ENCODE measurements around the gene ZDHHC24. TPM values are rescaled to one million over a fixed set of nuclear protein-coding genes. Genes with fewer than 3 reads are reported as not detected.
"Not testable (repeated sequence)": the region's sequence is repeated elsewhere in the genome, so short reads cannot be mapped to it uniquely, and the experiment has no call there.

ZDHHC24 gene
- polyA plus RNA-seq, 1 donor from 2014 or later: 15.9 TPM

DNA sequence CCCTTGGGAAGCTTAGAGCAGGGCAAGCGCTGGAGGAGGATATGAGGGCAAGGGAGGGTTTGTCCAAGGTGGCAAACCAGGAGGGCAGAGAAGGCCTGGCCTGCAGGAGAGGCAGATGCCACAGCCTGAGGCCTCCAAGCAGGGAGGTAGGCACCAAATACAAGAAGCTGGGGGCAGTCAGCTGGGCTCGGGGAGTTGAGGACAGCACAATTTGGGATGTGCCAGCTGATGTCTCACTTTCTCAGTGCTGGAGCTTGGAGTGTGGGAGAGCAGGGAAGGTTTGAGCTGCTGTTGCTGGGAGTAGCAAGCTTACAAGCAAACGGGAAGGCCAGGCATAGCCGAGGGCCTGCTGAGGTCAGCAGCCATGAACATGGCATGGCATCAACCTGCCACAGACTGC, 4.0 kb downstream of the ZDHHC24 start:
- Histone ChIP-seq H3K27me3 (ENCODE audit: insufficient read depth, low read depth, low read length) (no peaks in the 10 kb centered on the region), H3F3A (ENCODE audit: insufficient read depth, low read length, poor library complexity, severe bottlenecking) (no peaks in the 10 kb centered on the region), H3K9ac (ENCODE audit: low read length) (no peak overlapping the region), H3K36me3 (ENCODE audit: insufficient read depth, low read length) (no peaks in the 10 kb centered on the region), H3K9me3 (ENCODE audit: low read length) (no peaks in the 10 kb centered on the region), H3K27ac (ENCODE audit: low read length) (no peak overlapping the region), H2AFZ (ENCODE audit: low read depth, low read length) (no peak overlapping the region), H3K9me2 (ENCODE audit: insufficient read depth, low read length) (no peaks in the 10 kb centered on the region), H3K79me2 (replicated peaks; ENCODE audit: insufficient read depth, low read length) (no peaks in the 10 kb centered on the region), H3K4me2 (ENCODE audit: low read length) (no peak overlapping the region), H3K4me3 (ENCODE audit: low read length) (no peak overlapping the region), H4K20me1 (ENCODE audit: insufficient read depth) (no peaks in the 10 kb centered on the region)
- TF ChIP-seq TAF1 (IDR thresholded peaks at IDR 0.05; ENCODE audit: low read depth) (no peak), EZH2 (IDR thresholded peaks at IDR 0.05; ENCODE audit: borderline replicate concordance, insufficient read depth, low read length, poor library complexity, severe bottlenecking) (no peak), EP300 (conservative IDR thresholded peaks at IDR 0.05; ENCODE audit: poor library complexity, severe bottlenecking) (no peak), POLR2AphosphoS5 (IDR thresholded peaks at IDR 0.05) (no peak)
- TF ChIP-seq, protein P1, sequence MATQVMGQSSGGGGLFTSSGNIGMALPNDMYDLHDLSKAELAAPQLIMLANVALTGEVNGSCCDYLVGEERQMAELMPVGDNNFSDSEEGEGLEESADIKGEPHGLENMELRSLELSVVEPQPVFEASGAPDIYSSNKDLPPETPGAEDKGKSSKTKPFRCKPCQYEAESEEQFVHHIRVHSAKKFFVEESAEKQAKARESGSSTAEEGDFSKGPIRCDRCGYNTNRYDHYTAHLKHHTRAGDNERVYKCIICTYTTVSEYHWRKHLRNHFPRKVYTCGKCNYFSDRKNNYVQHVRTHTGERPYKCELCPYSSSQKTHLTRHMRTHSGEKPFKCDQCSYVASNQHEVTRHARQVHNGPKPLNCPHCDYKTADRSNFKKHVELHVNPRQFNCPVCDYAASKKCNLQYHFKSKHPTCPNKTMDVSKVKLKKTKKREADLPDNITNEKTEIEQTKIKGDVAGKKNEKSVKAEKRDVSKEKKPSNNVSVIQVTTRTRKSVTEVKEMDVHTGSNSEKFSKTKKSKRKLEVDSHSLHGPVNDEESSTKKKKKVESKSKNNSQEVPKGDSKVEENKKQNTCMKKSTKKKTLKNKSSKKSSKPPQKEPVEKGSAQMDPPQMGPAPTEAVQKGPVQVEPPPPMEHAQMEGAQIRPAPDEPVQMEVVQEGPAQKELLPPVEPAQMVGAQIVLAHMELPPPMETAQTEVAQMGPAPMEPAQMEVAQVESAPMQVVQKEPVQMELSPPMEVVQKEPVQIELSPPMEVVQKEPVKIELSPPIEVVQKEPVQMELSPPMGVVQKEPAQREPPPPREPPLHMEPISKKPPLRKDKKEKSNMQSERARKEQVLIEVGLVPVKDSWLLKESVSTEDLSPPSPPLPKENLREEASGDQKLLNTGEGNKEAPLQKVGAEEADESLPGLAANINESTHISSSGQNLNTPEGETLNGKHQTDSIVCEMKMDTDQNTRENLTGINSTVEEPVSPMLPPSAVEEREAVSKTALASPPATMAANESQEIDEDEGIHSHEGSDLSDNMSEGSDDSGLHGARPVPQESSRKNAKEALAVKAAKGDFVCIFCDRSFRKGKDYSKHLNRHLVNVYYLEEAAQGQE (IDR thresholded peaks at IDR 0.05; ENCODE audit: borderline replicate concordance): no peak
- TF ChIP-seq, protein P2, sequence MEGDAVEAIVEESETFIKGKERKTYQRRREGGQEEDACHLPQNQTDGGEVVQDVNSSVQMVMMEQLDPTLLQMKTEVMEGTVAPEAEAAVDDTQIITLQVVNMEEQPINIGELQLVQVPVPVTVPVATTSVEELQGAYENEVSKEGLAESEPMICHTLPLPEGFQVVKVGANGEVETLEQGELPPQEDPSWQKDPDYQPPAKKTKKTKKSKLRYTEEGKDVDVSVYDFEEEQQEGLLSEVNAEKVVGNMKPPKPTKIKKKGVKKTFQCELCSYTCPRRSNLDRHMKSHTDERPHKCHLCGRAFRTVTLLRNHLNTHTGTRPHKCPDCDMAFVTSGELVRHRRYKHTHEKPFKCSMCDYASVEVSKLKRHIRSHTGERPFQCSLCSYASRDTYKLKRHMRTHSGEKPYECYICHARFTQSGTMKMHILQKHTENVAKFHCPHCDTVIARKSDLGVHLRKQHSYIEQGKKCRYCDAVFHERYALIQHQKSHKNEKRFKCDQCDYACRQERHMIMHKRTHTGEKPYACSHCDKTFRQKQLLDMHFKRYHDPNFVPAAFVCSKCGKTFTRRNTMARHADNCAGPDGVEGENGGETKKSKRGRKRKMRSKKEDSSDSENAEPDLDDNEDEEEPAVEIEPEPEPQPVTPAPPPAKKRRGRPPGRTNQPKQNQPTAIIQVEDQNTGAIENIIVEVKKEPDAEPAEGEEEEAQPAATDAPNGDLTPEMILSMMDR (IDR thresholded peaks at IDR 0.05; ENCODE audit: poor library complexity, severe bottlenecking): no peak

DNA sequence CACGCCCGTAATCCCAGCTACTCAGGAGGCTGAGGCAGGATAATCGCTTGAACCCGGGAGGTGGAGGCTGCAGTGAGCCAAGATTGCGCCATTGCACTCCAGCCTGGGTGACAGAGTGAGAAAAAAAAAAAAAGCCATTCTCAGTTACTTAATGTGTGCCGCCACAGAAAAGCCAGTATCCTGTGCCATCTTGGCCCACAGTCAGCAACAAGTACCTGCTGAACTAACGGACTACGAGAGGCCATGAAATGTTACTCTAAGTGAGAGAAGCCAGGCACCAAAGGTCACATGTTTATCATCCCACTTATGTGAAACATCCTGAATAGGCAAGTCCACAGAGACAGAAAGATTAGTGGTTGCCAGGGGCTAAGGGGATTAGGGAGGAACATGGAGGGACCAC, 5.2 kb downstream of the ZDHHC24 start:
- H3K27ac ChIP-seq (ENCODE audit: low read length); H3K79me2 ChIP-seq (replicated peaks; ENCODE audit: insufficient read depth, low read length); H3K4me2 ChIP-seq (ENCODE audit: low read length); H3K9me3 ChIP-seq (ENCODE audit: low read length); H4K20me1 ChIP-seq (ENCODE audit: insufficient read depth); H3K9me2 ChIP-seq (ENCODE audit: insufficient read depth, low read length); H3K27me3 ChIP-seq (ENCODE audit: insufficient read depth, low read depth, low read length); H3F3A ChIP-seq (ENCODE audit: insufficient read depth, low read length, poor library complexity, severe bottlenecking); H2AFZ ChIP-seq (ENCODE audit: low read depth, low read length); H3K4me3 ChIP-seq (ENCODE audit: low read length); H3K9ac ChIP-seq (ENCODE audit: low read length); H3K36me3 ChIP-seq (ENCODE audit: insufficient read depth, low read length): not testable (repeated sequence)

DNA sequence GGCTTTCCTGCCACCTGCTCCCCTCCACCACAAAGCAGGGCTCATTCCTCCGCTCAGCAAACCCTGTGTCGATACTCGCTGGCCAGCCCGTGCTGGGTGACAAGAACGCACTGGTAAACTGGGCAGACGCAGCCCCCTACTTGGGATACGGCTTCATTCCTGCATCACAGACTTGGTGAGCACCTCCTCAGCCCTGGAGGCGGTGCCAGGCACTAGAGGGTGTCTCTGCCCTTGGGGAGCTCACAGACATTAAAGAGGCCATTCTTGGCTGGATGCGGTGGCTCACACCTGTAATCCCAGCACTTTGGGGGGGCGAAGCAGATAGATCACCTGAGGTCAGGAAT, 6.0 kb downstream of the ZDHHC24 start:
- Histone ChIP-seq H3K4me2 (ENCODE audit: low read length) (no peak overlapping the region), H3K9ac (ENCODE audit: low read length) (no peak overlapping the region), H3K36me3 (ENCODE audit: insufficient read depth, low read length) (no peaks in the 10 kb centered on the region), H4K20me1 (ENCODE audit: insufficient read depth) (no peaks in the 10 kb centered on the region), H3K4me3 (ENCODE audit: low read length) (no peak overlapping the region), H3K27me3 (ENCODE audit: insufficient read depth, low read depth, low read length) (no peaks in the 10 kb centered on the region), H3K9me3 (ENCODE audit: low read length) (no peaks in the 10 kb centered on the region), H3K27ac (ENCODE audit: low read length) (no peak overlapping the region), H2AFZ (ENCODE audit: low read depth, low read length) (no peak overlapping the region), H3K9me2 (ENCODE audit: insufficient read depth, low read length) (no peaks in the 10 kb centered on the region), H3F3A (ENCODE audit: insufficient read depth, low read length, poor library complexity, severe bottlenecking) (no peaks in the 10 kb centered on the region), H3K79me2 (replicated peaks; ENCODE audit: insufficient read depth, low read length) (no peaks in the 10 kb centered on the region)
- TF ChIP-seq RAD21 (conservative IDR thresholded peaks at IDR 0.05) (no peak), EP300 (conservative IDR thresholded peaks at IDR 0.05; ENCODE audit: poor library complexity, severe bottlenecking) (no peak), EZH2 (IDR thresholded peaks at IDR 0.05; ENCODE audit: borderline replicate concordance, insufficient read depth, low read length, poor library complexity, severe bottlenecking) (no peak), MXI1 (conservative IDR thresholded peaks at IDR 0.05; ENCODE audit: poor library complexity, severe bottlenecking) (no peak), TAF1 (IDR thresholded peaks at IDR 0.05; ENCODE audit: low read depth) (no peak), SMC3 (conservative IDR thresholded peaks at IDR 0.05; ENCODE audit: poor library complexity) (no peak), POLR2AphosphoS5 (IDR thresholded peaks at IDR 0.05) (no peak)
- TF ChIP-seq, protein P2 (IDR thresholded peaks at IDR 0.05; ENCODE audit: poor library complexity, severe bottlenecking): no peak
- TF ChIP-seq, protein P1 (IDR thresholded peaks at IDR 0.05; ENCODE audit: borderline replicate concordance): no peak
